ENCODE data around the gene JAG2.

DNA sequence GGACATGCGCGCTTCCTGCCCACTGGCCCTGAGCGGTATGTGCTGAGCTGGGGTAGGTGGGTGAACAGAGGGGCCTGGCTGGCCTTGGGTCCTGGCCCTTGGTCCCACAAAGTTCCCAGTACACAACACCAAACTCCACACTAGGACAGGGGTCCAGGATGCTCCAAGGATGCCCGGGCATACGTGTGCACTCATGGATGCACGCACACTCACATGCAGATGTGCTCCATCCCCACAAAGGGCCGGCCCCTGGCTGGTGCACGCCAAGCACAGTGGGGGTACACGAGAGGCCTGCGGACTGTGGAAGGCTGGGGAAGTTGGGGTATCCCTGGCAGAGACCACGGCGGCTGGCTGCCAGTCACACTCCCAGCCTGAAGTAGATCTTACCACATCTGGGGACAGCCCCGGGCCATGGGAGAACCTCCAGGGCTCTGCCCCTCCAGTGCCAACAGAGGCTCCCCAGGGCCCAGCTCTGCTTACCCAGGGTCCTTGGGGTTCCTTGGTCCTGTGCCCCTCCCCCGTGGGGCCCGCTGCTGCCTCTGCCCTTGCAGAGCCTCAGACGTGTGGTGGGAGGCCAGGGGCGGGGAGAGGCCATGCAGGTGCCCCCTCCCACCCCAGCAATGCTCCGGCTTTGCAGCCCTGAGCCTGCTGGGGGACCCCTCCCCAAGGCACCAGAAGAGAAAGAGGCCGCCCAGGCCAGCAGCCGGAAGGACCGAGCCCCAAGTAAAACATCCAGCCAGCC, 36.5 kb upstream of the JAG2 start:
- TF ChIP-seq, protein P1, sequence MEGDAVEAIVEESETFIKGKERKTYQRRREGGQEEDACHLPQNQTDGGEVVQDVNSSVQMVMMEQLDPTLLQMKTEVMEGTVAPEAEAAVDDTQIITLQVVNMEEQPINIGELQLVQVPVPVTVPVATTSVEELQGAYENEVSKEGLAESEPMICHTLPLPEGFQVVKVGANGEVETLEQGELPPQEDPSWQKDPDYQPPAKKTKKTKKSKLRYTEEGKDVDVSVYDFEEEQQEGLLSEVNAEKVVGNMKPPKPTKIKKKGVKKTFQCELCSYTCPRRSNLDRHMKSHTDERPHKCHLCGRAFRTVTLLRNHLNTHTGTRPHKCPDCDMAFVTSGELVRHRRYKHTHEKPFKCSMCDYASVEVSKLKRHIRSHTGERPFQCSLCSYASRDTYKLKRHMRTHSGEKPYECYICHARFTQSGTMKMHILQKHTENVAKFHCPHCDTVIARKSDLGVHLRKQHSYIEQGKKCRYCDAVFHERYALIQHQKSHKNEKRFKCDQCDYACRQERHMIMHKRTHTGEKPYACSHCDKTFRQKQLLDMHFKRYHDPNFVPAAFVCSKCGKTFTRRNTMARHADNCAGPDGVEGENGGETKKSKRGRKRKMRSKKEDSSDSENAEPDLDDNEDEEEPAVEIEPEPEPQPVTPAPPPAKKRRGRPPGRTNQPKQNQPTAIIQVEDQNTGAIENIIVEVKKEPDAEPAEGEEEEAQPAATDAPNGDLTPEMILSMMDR (IDR thresholded peaks at IDR 0.05) = no peak
- TF ChIP-seq POLR2AphosphoS5 (IDR thresholded peaks at IDR 0.05) = no peak
